Measurements from ENCODE around the gene TMEM272.

Gene TMEM272

GRCh38 chr13:51771418-51772104 is 73.4 kb downstream of the TMEM272 start:
- DNase-seq (ENCODE audit: low read depth), result no peak
- H3K4me3 ChIP-seq (ENCODE audit: control insufficient read depth, low read depth, low read length), result no peak overlapping the region
- no peak for TF ChIP-seq CTCF (IDR thresholded peaks at IDR 0.05; ENCODE audit: control insufficient read depth, insufficient read depth, low read depth, low read length, missing control alignments)

DNA sequence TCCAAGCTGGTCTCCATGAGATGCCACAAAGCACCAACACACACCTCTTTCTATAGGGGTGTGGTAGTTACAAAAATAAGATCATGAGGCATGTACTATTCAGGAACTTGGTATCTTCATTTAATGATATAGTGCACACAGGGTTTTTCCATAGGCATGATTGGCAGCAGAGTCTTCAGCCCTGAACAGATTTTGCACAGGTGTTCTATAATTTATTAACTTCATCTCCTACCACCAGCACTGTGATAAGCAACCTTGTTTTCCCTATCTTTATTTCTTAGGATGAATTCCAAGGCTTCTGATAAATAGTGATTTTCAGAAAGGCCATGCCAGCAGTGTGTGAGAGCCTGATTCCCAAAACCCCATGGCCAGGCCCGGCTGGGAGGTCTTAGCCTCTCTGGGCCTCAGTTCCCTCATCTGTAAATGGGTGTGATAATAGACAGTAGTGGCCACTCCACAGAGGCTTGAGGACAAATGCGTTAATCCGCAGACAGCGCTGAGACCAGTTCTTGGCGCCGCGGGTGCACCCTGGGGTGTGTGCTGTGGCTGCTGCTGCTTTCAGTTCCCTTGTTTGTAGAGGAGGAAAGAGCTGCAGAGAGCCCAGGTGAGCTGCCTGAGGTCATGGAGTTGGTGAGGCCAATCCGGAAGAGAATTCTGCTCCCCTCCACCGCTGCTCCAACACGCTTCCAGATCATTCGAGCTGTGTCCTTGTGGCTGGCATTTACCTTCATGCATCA is 74.1 kb downstream of the TMEM272 start:
- TF ChIP-seq CTCF (IDR thresholded peaks at IDR 0.05; ENCODE audit: control insufficient read depth, insufficient read depth, low read depth, low read length, missing control alignments), result no peak
- no peak for DNase-seq (ENCODE audit: low read depth)
- no peak overlapping the region for H3K4me3 ChIP-seq (ENCODE audit: control insufficient read depth, low read depth, low read length)

GRCh38 chr13:51770160-51770559 is 74.8 kb downstream of the TMEM272 start:
- no peak for DNase-seq (ENCODE audit: low read depth)
- H3K4me3 ChIP-seq (ENCODE audit: control insufficient read depth, low read depth, low read length), result no peak overlapping the region
- TF ChIP-seq CTCF (IDR thresholded peaks at IDR 0.05; ENCODE audit: control insufficient read depth, insufficient read depth, low read depth, low read length, missing control alignments), result no peak

- no peak overlapping the region for H3K4me3 ChIP-seq (ENCODE audit: control insufficient read depth, low read depth, low read length)
- no peak for TF ChIP-seq CTCF (IDR thresholded peaks at IDR 0.05; ENCODE audit: control insufficient read depth, insufficient read depth, low read depth, low read length, missing control alignments)
- no peak for DNase-seq (ENCODE audit: low read depth)
These were observed 75.4 kb downstream of the TMEM272 start for GRCh38 chr13:51769455-51770127.

GRCh38 chr13:51768976-51769375 is 76.0 kb downstream of the TMEM272 start:
- TF ChIP-seq CTCF (IDR thresholded peaks at IDR 0.05; ENCODE audit: control insufficient read depth, insufficient read depth, low read depth, low read length, missing control alignments), result no peak
- no peak overlapping the region for H3K4me3 ChIP-seq (ENCODE audit: control insufficient read depth, low read depth, low read length)
- no peak for DNase-seq (ENCODE audit: low read depth)

GRCh38 chr13:51768378-51768921 is 76.5 kb downstream of the TMEM272 start:
- TF ChIP-seq CTCF (IDR thresholded peaks at IDR 0.05; ENCODE audit: control insufficient read depth, insufficient read depth, low read depth, low read length, missing control alignments), result no peak
- no peak overlapping the region for H3K4me3 ChIP-seq (ENCODE audit: control insufficient read depth, low read depth, low read length)
- no peak for DNase-seq (ENCODE audit: low read depth)

All from AG09309 (cell line).